Stimulated activated CD4-positive, alpha-beta T cell treated with anti-CD3 and anti-CD28 coated beads, TNF-alpha, amount 100 ng/mL, for 1 hour (primary cell): ENCODE measurements around the gene SOCS1.

Experiments used
- DNase-seq, 3 donors: peaks; one replicate each; pipeline ENCODE4 v3.0.0-alpha.2; 2020; ENCODE audit warnings: low read depth in 3 of 3, low spot score in 1 of 3

The SOCS1 gene

GRCh38 chr16:11289202-11289601 is 33.2 kb upstream of the SOCS1 start:
- no peak for DNase-seq

GRCh38 chr16:11285842-11286241 is 29.8 kb upstream of the SOCS1 start:
- DNase-seq, result no peak

GRCh38 chr16:11283820-11284248 is 27.8 kb upstream of the SOCS1 start:
- DNase-seq, result no peak

- DNase-seq, result no peak
These were observed 24.9 kb upstream of the SOCS1 start, which contains the start of gene PRM1 for GRCh38 chr16:11280616-11281522. Gene PRM1 (minus strand): TSS chr16:11281330. CDS start chr16:11281238, 92 bp downstream.

- DNase-seq, result no peak
These were observed 23.0 kb upstream of the SOCS1 start for GRCh38 chr16:11278681-11279628.

GRCh38 chr16:11277607-11278337 is 21.8 kb upstream of the SOCS1 start:
- DNase-seq, result no peak

- no peak for DNase-seq
These were observed 21.0 kb upstream of the SOCS1 start for GRCh38 chr16:11276896-11277593.

GRCh38 chr16:11276143-11276895 is 20.3 kb upstream of the SOCS1 start, which contains the start of gene PRM2:
Gene PRM2 (minus strand): TSS chr16:11276480. CDS start chr16:11276370, 110 bp downstream.
- no peak for DNase-seq

- no peak for DNase-seq
These were observed 19.0 kb upstream of the SOCS1 start for GRCh38 chr16:11274964-11275363.

GRCh38 chr16:11273721-11274324 is 17.8 kb upstream of the SOCS1 start:
- DNase-seq, result no peak

GRCh38 chr16:11272921-11273720 is 17.1 kb upstream of the SOCS1 start, which contains the start of gene PRM3:
Gene PRM3 (minus strand): TSS chr16:11273629. CDS start chr16:11273595, 34 bp downstream.
- DNase-seq, result no peak

GRCh38 chr16:11272484-11272883 is 16.5 kb upstream of the SOCS1 start:
- DNase-seq, result no peak

GRCh38 chr16:11271610-11272009 is 15.6 kb upstream of the SOCS1 start:
- no peak for DNase-seq

- DNase-seq, result no peak
These were observed 14.7 kb upstream of the SOCS1 start for GRCh38 chr16:11270602-11271162.

GRCh38 chr16:11268921-11269375 is 12.9 kb upstream of the SOCS1 start, which contains the start of gene TNP2:
Gene TNP2 (minus strand): TSS chr16:11269325. CDS start chr16:11269262, 63 bp downstream.
- no peak for DNase-seq

GRCh38 chr16:11265124-11265523 is 9.1 kb upstream of the SOCS1 start:
- DNase-seq, result no peak

- no peak for DNase-seq
These were observed 8.3 kb upstream of the SOCS1 start for GRCh38 chr16:11264155-11264832.
